ENCODE measurements around the gene SEL1L.
"Not testable (repeated sequence)": the region's sequence is repeated elsewhere in the genome, so short reads cannot be mapped to it uniquely, and the experiment has no call there.

Gene SEL1L

GRCh38 chr14:81523616-81524015 is 10.0 kb downstream of the SEL1L start:
- no peak for DNase-seq

GRCh38 chr14:81523016-81523415 is 10.6 kb downstream of the SEL1L start:
- DNase-seq, result no peak

GRCh38 chr14:81521356-81521755 is 12.3 kb downstream of the SEL1L start:
- DNase-seq, result no peak

- no peak for DNase-seq
Observed at GRCh38 chr14:81519200-81520011, 14.2 kb downstream of the SEL1L start.

GRCh38 chr14:81517798-81518398 is 15.8 kb downstream of the SEL1L start:
- no peak for DNase-seq

- DNase-seq, result no peak
Observed at GRCh38 chr14:81516986-81517797, 16.5 kb downstream of the SEL1L start.

- not testable (repeated sequence) for DNase-seq
Observed at GRCh38 chr14:81515927-81516326, 17.7 kb downstream of the SEL1L start.

- not testable (repeated sequence) for DNase-seq
Observed at GRCh38 chr14:81512826-81513225, 20.8 kb downstream of the SEL1L start.

- DNase-seq, result no peak
Observed at GRCh38 chr14:81511111-81511904, 22.3 kb downstream of the SEL1L start.

- DNase-seq, result no peak
Observed at GRCh38 chr14:81509838-81510452, 23.7 kb downstream of the SEL1L start.

- DNase-seq, result no peak
Observed at GRCh38 chr14:81509321-81509720, 24.3 kb downstream of the SEL1L start.

GRCh38 chr14:81506487-81506886 is 27.2 kb downstream of the SEL1L start:
- no peak for DNase-seq

GRCh38 chr14:81504864-81505263 is 28.8 kb downstream of the SEL1L start:
- DNase-seq, result no peak

- no peak for DNase-seq
Observed at GRCh38 chr14:81485781-81486180, 47.9 kb downstream of the SEL1L start.

- no peak for DNase-seq
Observed at GRCh38 chr14:81485372-81485771, 48.3 kb downstream of the SEL1L start.

- no peak for DNase-seq
Observed at GRCh38 chr14:81484120-81484519, 49.5 kb downstream of the SEL1L start.

- DNase-seq, result no peak
Observed at GRCh38 chr14:81480741-81481140, 52.9 kb downstream of the SEL1L start.

- DNase-seq, result no peak
Observed at GRCh38 chr14:81478446-81478845, 55.2 kb downstream of the SEL1L start.

GRCh38 chr14:81476816-81477215 is 56.8 kb downstream of the SEL1L start:
- DNase-seq, result no peak

- no peak for DNase-seq
Observed at GRCh38 chr14:81474685-81475324, 58.8 kb downstream of the SEL1L start.

GRCh38 chr14:81474148-81474492 is 59.5 kb downstream of the SEL1L start:
- DNase-seq, result no peak
